NCI-H69 (cell line): ENCODE data around the gene PPP1CC.
"Not testable (repeated sequence)": the region's sequence is repeated elsewhere in the genome, so short reads cannot be mapped to it uniquely, and the experiment has no call there.

Experiments
- DNase-seq: peaks from one replicate; lab custom pipeline; 2025; lab: John Stamatoyannopoulos, UW

PPP1CC gene

GRCh38 chr12:110742718-110743570 is at the start of gene PPP1CC:
PPP1CC (minus strand) TSS chr12:110742891; CDS start chr12:110742707, 184 bp downstream.
- DNase-seq, result peak; percentile 99

GRCh38 chr12:110791589-110791988 is 48.9 kb upstream of the PPP1CC start:
- no peak for DNase-seq

- no peak for DNase-seq
Observed at GRCh38 chr12:110790301-110790700, 47.6 kb upstream of the PPP1CC start.

GRCh38 chr12:110786012-110786411 is 43.3 kb upstream of the PPP1CC start:
- DNase-seq, result no peak

GRCh38 chr12:110785240-110785639 is 42.5 kb upstream of the PPP1CC start:
- DNase-seq, result peak; percentile 43

GRCh38 chr12:110782922-110783321 is 40.2 kb upstream of the PPP1CC start:
- no peak for DNase-seq

GRCh38 chr12:110782094-110782493 is 39.4 kb upstream of the PPP1CC start:
- DNase-seq, result no peak

- no peak for DNase-seq
Observed at GRCh38 chr12:110780448-110780847, 37.8 kb upstream of the PPP1CC start.

- no peak for DNase-seq
Observed at GRCh38 chr12:110778833-110779577, 36.3 kb upstream of the PPP1CC start.

- no peak for DNase-seq
Observed at GRCh38 chr12:110776410-110776809, 33.7 kb upstream of the PPP1CC start.

DNA sequence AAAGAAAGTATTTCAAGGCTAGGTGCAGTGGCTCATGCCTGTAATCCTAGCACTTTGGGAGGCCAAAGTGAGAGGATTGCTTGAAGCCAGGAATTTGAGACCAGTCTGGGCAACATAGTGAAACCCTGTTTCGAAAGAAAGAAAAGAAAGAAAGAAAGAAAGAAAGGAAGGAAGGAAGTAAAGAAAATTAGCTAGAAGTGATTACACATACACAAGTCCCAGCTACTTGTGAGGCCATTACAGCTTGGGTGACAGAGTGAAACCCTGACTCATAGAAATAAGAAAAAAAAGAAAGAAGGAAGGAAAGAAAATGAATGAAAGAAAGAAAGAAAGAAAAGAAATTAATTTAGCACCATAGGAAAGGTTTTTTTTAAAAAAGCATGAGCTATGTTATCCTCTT is 33.3 kb upstream of the PPP1CC start:
- no peak for DNase-seq

GRCh38 chr12:110774824-110775223 is 32.1 kb upstream of the PPP1CC start:
- DNase-seq, result no peak

DNA sequence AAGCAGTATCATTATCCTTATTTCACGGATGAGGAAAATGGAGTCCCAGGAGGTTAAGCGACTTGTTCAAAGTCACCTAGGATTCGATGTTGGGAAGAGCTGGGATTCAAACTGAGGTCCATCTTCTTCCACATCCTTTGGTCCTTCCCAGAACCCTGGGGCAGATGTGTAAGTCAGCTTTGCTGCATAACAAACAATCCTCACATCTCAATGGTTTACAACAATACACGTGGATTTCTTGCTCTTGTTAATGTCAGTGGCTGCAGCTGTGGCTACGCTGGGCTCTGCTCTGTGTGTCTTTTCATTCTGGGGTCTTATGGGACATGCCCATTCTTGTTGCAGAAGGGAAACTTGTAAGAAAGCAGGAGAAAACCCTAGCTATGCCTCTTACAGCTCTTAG is 26.3 kb upstream of the PPP1CC start:
- no peak for DNase-seq

DNA sequence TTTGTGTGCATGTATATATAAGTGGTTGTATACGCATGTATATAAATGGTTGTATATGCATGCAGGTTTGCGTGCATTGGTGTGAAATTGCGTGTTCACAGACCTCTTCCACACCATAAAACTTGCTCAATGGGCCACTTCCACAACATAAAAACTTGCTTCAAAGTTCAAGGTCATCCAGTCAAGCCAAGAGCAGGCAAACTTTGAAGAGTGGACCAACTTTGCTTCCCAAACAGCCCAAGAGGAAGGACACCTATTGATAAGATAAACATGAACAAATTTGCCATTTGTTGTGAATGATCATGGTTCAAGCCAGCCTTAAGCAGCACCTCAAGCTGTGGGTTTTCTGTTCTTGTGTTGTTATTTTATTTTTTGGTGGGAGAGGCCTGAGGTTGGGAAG is 25.2 kb upstream of the PPP1CC start:
- DNase-seq, result no peak

DNA sequence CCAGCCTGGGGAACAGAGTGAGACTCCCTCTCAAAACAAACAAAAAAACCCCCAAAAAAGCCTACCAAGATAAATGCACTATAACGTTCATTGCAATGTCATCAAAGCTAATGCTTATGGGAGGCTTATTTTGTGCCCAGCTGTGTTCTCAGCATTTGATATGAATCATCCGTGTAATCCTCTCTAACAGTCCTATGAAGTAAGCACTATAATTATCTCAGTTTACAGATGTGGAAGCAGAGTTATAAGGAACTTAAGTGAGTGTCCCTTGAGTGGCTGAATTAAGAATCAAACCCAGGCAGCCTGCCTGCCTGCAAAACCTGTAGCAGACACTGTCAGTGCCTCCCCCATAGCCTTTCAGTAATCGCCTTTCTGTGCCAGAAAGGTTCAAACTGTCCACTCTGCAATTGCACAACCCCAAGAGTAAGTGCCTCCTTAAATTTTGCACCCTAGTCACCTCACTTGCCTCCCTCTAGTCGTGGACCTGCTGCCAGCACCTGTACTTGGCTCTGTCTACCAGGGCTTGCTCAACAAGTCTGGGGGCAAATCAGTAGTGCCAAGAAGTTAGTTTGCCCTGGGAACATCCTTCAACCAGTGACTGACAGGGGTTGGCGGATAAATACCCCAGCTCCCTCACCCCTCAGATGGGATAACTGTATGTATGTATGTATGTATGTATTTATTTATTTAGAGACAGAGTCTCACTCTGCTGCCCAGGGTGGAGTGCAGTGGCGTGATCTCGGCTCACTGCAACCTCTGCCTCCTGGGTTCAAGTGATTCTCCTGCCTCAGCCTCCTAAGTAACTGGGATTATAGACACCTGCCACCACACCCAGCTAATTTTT is 23.8 kb upstream of the PPP1CC start:
- DNase-seq, result peak; percentile 77

- not testable (repeated sequence) for DNase-seq
Observed at GRCh38 chr12:110765572-110765971, 22.9 kb upstream of the PPP1CC start.

- peak; percentile 64 for DNase-seq
Observed at GRCh38 chr12:110765111-110765510, 22.4 kb upstream of the PPP1CC start.

GRCh38 chr12:110763583-110763982 is 20.9 kb upstream of the PPP1CC start:
- DNase-seq, result no peak

DNA sequence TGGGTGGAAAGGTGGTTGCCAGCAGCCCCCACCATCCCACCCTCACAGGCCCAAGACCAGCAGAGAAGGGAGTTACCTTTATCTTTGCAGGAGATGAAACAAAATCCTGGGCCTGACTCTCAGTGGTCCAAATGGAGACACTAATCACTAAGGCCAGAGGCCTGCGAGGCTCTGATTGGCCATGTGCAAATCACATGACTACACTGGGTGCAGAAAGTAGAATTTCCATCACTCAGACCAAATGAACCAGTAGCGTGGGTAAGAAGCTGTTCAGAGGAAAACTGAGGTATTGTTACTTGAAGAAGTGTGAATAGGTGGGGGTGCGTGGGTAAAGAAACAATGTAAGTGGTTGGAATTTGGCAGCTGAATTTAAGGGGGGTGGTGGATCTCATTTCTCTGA is 20.2 kb upstream of the PPP1CC start:
- no peak for DNase-seq

- DNase-seq, result no peak
Observed at GRCh38 chr12:110760204-110760609, 17.5 kb upstream of the PPP1CC start.

DNA sequence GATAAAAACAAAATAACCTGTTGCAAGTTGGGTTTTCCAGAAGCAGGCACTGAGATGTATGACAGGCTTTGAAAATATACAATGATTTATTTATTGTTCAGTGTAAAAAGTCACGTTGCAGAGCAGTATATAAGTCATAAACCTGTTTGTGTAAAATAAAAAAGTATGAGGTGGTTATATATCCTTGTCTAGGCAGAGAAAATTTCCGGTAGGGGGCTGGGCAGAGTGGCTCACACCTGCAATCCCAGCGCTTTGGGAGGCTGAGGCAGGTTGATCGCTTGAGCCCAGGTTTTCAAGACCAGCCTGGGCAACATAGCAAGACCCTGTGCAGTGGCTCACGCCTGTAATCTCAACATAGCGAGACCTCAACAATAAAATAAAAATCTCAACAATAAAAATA is 16.2 kb upstream of the PPP1CC start:
- no peak for DNase-seq

DNA sequence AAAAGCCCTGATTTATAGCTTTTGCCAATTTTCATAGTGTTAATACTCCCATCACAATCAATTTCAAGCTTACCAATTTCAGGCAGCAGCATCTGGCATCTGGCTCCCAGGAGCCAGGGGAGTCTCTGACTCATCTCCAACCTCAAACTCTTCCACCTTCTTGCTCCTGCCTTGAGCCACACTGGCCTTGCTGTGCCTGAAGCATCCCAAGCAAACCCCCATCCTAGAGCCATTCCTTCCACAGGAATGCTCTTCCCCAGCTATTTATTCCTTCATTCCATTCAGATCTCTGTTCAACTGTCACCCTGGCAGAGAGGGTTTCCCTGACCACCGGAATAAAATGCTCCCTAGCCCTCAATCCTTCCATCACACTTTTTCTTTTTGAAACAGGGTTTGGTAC is 13.9 kb upstream of the PPP1CC start:
- no peak for DNase-seq
